Dermis blood vessel endothelial cell (primary cell): ENCODE measurements around the gene PHRF1. TPM values are rescaled to one million over a fixed set of nuclear protein-coding genes. Genes with fewer than 3 reads are reported as not detected.
A peak's percentile ranks its signal among the peaks of the same experiment; 100 is the strongest.

Experiments used
- DNase-seq: peaks from one replicate; pipeline ENCODE4 v3.0.0; 2010
- total RNA-seq: library from RNA; depleted of rRNA; stranded (reverse); fragments of >200 nt; gene quantifications from 2 replicates; pipeline ENCODE4 v1.2.3, GENCODE V29; 2014

Gene PHRF1
- total RNA-seq, 1 donor from 2014 or later = 27.7 TPM

DNA sequence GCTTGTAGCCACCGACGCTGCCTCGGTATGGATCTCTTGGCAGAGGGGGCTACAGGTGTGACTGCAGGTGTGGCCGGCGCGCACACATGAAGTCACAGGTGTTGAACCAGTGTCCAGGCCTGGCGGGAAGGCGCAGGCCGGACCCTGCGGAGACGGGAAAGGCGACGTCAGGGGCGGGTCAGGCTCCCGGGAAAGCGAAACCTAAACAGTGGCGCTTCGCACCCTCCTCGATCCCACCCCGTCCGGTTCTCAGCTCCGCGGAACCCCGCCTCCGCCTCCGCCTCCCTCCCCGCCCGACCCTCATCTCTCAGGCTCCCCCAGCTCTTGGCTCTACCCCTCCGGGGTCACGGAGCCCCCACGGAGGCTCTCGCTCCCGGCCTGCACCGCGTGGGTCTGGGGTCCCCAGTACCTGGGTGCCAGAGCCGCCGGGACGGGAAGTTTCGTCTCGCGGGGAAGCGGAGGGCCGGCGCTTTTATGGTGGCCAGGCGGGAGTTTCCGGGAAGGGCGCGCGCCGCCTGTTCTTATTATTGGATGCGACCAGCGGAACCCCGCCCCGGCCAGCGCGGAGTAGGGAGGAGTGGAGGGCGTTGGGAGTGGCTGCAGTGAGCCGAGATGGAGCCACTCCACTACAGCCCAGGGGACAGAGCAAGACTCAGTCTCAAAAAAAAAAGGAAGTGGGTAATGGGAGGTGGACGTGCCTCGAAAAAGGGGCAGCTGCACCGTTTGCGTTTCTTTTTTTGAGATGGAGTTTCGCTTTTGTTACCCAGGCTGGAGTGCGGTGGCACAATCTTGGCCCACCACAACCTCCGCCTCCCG, 39.4 kb downstream of the PHRF1 start, which contains the start of gene IRF7:
Gene IRF7 (minus strand): TSS at position 447 of the 816 bp plus-strand sequence. CDS start 586 bp downstream, outside the sequence.
- peak; percentile 94 for DNase-seq

DNA sequence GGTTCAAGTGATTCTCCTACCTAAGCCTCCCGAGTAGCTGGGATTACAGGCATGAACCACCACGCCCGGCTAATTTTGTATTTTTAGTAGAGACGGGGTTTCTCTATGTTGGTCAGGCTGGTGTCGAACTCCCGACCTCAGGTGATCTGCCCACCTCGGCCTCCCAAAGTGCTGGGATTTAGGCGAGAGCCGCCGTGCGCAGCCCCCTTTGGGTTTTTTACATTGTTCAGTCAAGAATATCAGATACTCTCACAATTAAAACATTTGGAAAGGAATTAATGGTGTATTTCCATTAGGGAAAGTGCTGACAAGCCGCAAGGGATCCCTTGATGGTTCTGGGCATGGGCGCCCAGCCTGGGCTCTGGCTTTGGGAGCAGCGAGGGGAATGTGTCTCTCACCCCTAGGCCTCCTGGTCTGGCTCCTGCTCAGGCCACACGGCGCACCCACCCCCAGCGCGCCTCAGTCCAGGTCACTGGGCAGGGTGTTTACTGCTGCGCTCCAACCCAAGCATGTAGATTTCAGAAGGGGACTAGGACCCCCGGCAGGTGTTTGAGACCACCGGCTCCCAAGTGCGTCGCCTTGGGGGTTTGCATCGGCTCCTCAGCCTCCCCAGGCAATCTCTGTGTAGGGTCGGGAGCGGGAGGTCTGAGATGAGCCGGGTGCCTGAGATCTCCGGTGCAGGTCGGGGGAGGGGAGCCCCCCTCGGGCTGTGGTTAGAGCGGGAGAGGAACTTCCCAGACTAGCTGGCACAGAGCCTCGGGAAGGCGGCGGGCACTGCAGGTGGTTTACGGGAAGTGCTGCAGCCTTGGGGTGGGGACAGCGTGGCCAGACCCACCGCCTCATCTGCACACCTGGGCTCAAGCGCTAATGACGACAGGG, 40.3 kb downstream of the PHRF1 start:
- no peak for DNase-seq

DNA sequence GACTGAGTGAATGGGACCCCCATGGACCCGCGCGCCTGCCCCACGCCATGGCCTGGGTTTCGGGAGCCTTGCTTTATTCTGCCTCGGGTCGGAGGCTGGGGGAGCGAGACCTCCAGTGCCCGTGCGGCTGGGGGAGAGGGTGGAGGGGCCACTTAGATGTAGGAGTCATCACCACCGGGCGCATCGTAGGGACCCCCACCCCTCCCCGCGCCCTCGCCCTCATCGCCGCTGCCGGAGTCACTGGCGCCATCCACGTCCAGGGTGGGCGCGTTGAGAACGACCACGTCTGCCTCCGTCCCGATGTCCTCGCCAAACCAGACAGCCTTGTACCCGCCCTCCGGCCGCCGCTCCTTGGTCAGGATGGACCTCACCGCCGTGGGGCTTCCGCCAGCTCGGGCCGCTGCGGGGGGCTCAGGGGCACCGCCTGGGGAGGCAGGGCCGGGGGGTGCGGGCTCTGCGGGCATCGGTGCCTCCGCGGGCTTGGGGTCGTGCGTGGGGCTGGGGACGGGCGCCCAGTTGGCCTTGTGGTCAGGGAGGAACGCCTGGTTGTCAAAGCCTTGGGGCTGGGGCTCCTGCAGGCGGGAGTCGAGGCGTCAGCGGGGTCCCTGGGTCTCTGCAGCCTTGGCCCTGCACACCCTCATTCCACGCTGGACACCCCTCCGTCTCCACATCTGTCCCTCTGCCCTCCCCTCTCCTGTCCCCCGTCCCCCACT, 41.1 kb downstream of the PHRF1 start:
- DNase-seq = no peak

DNA sequence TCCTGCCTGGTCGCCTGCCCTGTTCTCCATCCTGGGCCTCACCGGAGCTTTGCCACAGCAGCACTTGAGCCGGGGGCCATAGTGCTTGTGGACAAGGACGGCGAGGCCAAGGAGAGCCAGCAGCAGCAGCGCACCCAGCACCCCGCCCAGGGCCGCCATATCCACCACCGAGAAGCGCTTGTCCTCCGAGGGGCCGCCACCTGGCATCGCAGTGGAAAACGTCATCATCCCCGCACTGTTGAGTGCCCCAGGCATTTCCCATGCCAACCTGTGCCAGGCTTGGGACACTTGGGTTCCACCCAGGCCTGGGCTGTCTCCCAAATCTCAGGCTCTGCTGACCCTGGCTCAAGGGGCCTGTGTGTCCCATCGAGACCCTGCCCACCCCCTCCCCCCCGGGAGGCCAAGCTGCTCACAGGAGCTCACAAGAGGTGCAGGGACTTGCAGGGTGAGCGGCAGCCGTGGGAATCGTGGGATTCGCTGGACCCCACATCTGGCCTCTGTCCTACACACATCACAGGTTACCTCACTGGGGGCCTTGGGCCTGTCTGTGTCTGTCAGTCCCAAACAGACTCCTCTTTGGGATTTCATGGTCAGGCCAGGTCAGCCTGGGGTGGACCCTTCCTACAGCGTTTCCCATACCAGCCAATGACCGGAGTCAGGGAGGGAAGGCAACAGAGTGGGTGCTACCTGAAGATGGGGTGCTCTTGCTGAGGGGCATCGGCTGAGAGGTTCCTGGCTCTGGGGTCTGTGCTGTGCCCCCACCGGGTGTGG, 41.8 kb downstream of the PHRF1 start:
- no peak for DNase-seq

GRCh38 chr11:618856-619627, 42.8 kb downstream of the PHRF1 start:
- no peak for DNase-seq

DNA sequence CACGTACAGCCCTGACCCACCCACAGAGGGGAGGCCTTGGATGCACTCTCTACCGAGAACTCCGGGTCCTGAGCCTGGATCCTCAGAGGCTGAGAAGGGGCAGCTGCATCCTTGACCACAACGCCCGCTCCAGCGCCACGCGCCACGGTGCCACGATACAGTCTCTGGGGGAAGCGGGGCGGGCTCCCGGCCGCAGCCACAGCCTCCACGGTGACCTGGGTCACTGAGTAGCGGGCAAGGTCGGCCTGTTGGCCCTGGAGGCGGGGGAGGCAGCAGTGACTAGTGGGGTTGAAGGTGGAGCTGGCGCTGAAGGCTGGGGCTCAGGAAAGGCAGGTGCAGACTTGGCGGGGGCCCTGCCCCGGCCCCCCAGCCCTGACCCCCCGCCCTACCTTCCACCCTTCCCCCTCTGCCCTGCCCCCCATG, 43.4 kb downstream of the PHRF1 start:
- no peak for DNase-seq

DNA sequence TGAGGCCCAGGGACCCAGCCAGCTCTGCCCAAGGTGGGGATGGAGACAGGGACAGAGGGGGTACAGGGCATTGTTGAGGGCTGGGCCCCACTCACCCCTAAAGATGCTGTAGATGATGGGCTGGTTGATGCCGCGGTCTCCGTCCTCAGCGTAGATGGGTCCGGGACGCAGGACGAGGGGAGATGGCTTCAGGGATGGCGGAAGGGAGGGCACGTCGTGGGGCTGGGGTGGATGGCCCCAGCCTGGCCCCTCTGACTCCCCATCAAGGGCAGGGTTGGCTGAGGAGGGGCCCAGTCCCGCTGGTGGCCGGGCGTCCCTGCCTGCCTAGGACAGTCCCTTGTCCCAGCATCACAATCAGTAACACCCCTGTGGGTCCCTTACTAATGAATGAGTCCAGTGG, 43.9 kb downstream of the PHRF1 start:
- no peak for DNase-seq

- DNase-seq = no peak
Measured at GRCh38 chr11:620935-621814, 44.9 kb downstream of the PHRF1 start.

- DNase-seq = no peak
Measured at GRCh38 chr11:621838-622237, 45.6 kb downstream of the PHRF1 start.

DNA sequence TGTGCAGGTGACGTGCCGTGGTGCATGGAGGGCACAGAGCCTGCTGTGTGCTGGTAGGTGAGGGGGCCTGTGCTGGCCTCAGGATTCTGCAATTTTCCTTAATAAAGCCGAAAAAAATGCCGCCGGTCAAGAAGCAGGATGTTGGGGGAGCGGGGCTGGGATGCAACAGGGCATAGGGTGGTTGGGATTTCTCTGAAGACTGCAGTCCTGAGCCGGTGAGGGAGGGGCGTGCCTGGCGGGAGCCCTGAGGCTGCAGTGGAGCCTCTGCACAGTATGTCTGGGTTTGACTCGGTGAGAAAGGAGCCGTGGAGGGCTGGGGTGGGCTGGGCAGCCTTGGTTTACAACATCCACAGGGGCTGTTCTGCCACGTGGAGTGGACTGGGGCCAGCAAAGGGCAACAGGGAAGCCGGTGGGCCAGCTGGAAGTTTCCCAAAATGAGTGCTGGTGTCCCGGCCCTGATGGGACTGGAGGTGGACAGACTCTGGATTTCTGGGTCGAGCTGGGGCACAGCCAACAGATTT, 47.1 kb downstream of the PHRF1 start:
- DNase-seq = no peak

DNA sequence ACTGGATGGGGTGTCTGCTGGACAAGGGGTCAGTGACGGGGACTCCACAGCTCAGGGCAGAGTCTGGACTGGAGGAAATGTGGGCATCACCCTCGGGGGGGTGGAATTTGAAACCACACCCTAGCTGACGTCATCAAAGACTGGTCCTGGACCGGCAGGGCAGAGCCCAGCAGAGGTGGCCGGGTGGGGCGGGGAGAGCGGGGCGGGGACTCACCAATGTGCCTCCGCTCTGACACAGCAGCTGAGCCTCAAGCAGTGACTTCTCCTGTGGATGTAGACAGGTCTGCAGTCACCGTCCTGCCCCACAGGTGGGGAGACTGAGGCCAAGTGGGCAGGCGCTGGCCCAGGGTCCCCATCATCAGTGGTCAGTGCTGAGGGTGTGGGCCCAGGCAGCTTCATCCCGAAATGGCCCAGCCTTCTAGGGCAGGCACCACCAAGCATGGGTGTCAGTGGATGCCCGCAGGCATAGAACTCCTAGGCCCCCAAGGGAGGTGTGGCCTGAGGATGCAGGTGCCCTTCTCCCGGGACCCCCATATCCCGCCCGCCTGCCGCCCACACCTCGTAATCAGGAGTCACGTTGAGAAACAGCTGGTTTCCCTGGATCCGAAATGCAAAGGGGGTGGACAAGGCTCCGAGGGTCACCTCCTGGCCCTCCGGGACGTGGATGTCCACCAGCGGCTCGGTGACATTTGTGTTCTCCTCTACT, 47.9 kb downstream of the PHRF1 start:
- DNase-seq = no peak

- no peak for DNase-seq
Measured at GRCh38 chr11:624705-625635, 48.7 kb downstream of the PHRF1 start, which contains the start of gene CDHR5. CDHR5 (minus strand) TSS chr11:624955; CDS start chr11:624902, 53 bp downstream.

- DNase-seq = no peak
Measured at GRCh38 chr11:625636-626268, 49.5 kb downstream of the PHRF1 start.

DNA sequence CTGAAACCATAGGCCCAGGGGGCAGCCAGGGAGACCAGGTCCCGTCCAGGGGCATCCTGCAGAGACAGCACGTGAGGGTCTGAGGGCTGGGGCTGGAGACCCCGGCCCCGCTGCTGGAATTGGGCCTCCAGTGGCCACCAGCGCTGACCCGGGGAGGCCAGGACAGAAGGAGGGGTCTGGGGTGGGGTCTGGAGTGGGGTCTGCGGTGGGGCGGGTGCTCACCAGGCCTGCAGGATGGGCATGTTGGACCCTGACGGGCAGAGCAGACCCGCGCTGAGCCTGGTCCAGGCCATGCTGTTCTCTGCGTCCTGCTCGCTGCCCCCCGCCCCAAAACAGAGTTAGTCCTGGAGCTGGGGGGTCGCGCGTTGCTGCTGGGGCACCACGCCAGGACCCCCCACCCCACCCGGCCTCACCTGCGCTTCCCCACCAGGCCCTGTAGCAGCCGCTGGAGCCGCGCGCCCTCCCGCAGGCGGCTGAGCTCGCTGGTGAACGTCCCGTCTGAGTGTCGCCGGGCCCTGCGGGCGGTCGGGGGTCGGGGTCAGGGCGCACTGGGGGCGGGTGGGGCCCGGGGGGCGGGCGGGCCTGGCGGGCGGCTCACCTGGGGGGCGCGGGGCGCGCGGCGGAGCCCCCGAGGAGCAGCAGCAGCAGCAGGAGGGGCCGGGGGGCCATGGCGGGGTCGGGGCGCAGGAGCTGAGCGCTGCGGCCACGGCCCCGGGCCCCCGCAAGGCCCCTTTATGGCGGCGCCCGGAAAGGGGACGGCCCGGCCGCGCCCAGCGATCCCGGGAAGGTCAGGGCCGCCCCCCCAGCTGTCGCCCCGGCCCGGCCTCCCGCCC, 50.4 kb downstream of the PHRF1 start, which contains the start of gene SCT:
Gene SCT (minus strand): TSS at position 707 of the 833 bp plus-strand sequence. CDS start 38 bp downstream, at position 669.
- DNase-seq = no peak

DNA sequence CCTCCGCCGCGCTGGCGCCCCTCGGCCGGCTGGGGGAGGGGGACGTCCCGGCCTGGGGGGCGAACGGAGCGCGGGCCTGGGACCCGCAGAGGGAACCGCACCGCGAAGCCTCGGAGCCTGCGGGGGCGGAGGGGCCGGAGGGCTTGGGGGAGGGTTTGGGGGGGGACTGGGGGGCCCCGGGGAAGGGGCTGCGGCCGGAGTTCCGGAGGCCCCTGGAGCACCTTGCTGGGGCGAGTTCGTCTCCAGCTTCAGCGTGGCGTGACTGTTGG, 51.0 kb downstream of the PHRF1 start:
- DNase-seq = no peak

GRCh38 chr11:628056-628455, 51.8 kb downstream of the PHRF1 start:
- DNase-seq = no peak

- no peak for DNase-seq
Measured at GRCh38 chr11:629237-629583, 52.9 kb downstream of the PHRF1 start.
